HEK293 (cell line): ENCODE results near the gene IFI6.

Experiments used
- CTCF ChIA-PET: fragments of 350-600 bp; formaldehyde crosslinking; extraction: SDS; loops from one replicate; lab custom pipeline; 2021; ENCODE audit warnings: antibody characterized with exemption; lab: Yijun Ruan, JAX
- POLR2A ChIA-PET: fragments of 300-600 bp; formaldehyde crosslinking; extraction: SDS; loops from one replicate; lab custom pipeline; 2020; ENCODE audit warnings: antibody characterized with exemption, inconsistent platforms; lab: Yijun Ruan, JAX
- H3K27ac ChIP-seq: fragments of 200-500 bp; sonication (Bioruptor generic); 2 replicates; pipeline ENCODE4 v1.5.1; 2014; ENCODE audit warnings: low read depth, low read length, control low read depth, inconsistent platforms; ENCODE audit errors: extremely low read depth
- H3K36me3 ChIP-seq, 2 experiments: fragments of 200-500 bp in 1 of 2; sonication (Bioruptor generic) in 1 of 2; 1 replicate in 1 of 2; 2 replicates in 1 of 2; pipeline ENCODE4 v1.5.1; 2014 to 2017; ENCODE audit warnings: inconsistent platforms in 2 of 2, low read length in 2 of 2; ENCODE audit not compliant: control insufficient read depth in 2 of 2, insufficient read depth in 1 of 2
- H3K4me1 ChIP-seq: fragments of 200-500 bp; sonication (Bioruptor generic); 2 replicates; pipeline ENCODE4 v1.5.1; 2014; ENCODE audit warnings: mild to moderate bottlenecking, low read length, inconsistent platforms; ENCODE audit not compliant: control insufficient read depth, insufficient read depth
- H3K4me3 ChIP-seq: 2 replicates; pipeline ENCODE4 v1.5.1; 2011; ENCODE audit warnings: low read depth, mild to moderate bottlenecking, control low read depth, low read length, moderate library complexity
- H3K9me3 ChIP-seq: fragments of 200-500 bp; sonication (Bioruptor generic); 2 replicates; pipeline ENCODE4 v1.5.1; 2014; ENCODE audit warnings: low read depth, low read length, inconsistent platforms; ENCODE audit not compliant: control insufficient read depth, insufficient read depth
- EGR2 ChIP-seq: fragments of 450-650 bp; formaldehyde crosslinking; IDR thresholded peaks from 2 replicates; pipeline ENCODE4 v1.5.1; 2016; ENCODE audit warnings: low read depth, missing biosample characterization, missing genetic modification characterization
- GFI1B ChIP-seq: fragments of 450-650 bp; formaldehyde crosslinking; IDR thresholded peaks from 2 replicates; pipeline ENCODE4 v1.5.1; 2016; ENCODE audit warnings: missing biosample characterization, missing genetic modification characterization
- SP2 ChIP-seq: fragments of 450-650 bp; formaldehyde crosslinking; IDR thresholded peaks from 2 replicates; pipeline ENCODE4 v1.5.1; 2016; ENCODE audit warnings: missing biosample characterization, missing genetic modification characterization
- SP7 ChIP-seq: fragments of 450-650 bp; formaldehyde crosslinking; IDR thresholded peaks from 2 replicates; pipeline ENCODE4 v1.5.1; 2016; ENCODE audit warnings: missing biosample characterization, missing genetic modification characterization
- ZBTB17 ChIP-seq: fragments of 450-650 bp; formaldehyde crosslinking; IDR thresholded peaks from 2 replicates; pipeline ENCODE4 v1.5.1; 2016; ENCODE audit warnings: missing biosample characterization, missing genetic modification characterization
- ZFHX2 ChIP-seq: fragments of 450-650 bp; formaldehyde crosslinking; conservative IDR thresholded peaks from 2 replicates; pipeline ENCODE4 v1.5.1; 2016; ENCODE audit warnings: missing biosample characterization, missing genetic modification characterization
- ZIC2 ChIP-seq: fragments of 450-650 bp; formaldehyde crosslinking; IDR thresholded peaks from 2 replicates; pipeline ENCODE4 v1.5.1; 2016; ENCODE audit warnings: missing biosample characterization, missing genetic modification characterization
- ZNF114 ChIP-seq: fragments of 450-650 bp; formaldehyde crosslinking; IDR thresholded peaks from 2 replicates; pipeline ENCODE4 v1.5.0; 2017; ENCODE audit warnings: missing biosample characterization, missing genetic modification characterization
- ZNF138 ChIP-seq: fragments of 450-650 bp; formaldehyde crosslinking; IDR thresholded peaks from 2 replicates; pipeline ENCODE4 v1.5.1; 2016; ENCODE audit warnings: missing biosample characterization, missing genetic modification characterization, borderline replicate concordance
- ZNF157 ChIP-seq: fragments of 450-650 bp; formaldehyde crosslinking; IDR thresholded peaks from 2 replicates; pipeline ENCODE4 v1.5.1; 2016; ENCODE audit warnings: missing biosample characterization, missing genetic modification characterization
- ZNF24 ChIP-seq: fragments of 450-650 bp; formaldehyde crosslinking; IDR thresholded peaks from 2 replicates; pipeline ENCODE4 v1.5.1; 2016; ENCODE audit warnings: missing biosample characterization, missing genetic modification characterization
- ZNF274 ChIP-seq, 2 experiments: fragments of 200-500 bp in 1 of 2; fragments of 450-650 bp in 1 of 2; sonication (Bioruptor generic) in 1 of 2; formaldehyde crosslinking in 1 of 2; IDR thresholded peaks; 2 replicates each; pipeline versions ENCODE4 v1.5.1 to v1.6.1; 2014 to 2016; ENCODE audit warnings: borderline replicate concordance in 1 of 2, inconsistent platforms in 1 of 2, low read length in 1 of 2, missing biosample characterization in 1 of 2, missing genetic modification characterization in 1 of 2
- ZNF341 ChIP-seq: fragments of 450-650 bp; formaldehyde crosslinking; IDR thresholded peaks from 2 replicates; pipeline ENCODE4; 2016; ENCODE audit warnings: low read depth, missing biosample characterization, missing genetic modification characterization
- ZNF549 ChIP-seq: fragments of 450-650 bp; IDR thresholded peaks from 2 replicates; pipeline ENCODE4 v1.5.1; 2018; ENCODE audit warnings: missing biosample characterization, missing genetic modification characterization, mild to moderate bottlenecking, inconsistent platforms, moderate library complexity
- ZNF626 ChIP-seq: fragments of 450-650 bp; sonication (Bioruptor Pico); formaldehyde crosslinking; IDR thresholded peaks from 2 replicates; pipeline ENCODE4 v1.5.1; 2018; ENCODE audit warnings: missing biosample characterization, missing genetic modification characterization, inconsistent platforms
- ZNF664 ChIP-seq: fragments of 450-650 bp; formaldehyde crosslinking; IDR thresholded peaks from 2 replicates; pipeline ENCODE4 v1.5.1; 2016; ENCODE audit warnings: missing biosample characterization, missing genetic modification characterization
- ZNF670 ChIP-seq: fragments of 450-650 bp; formaldehyde crosslinking; IDR thresholded peaks from 2 replicates; pipeline ENCODE4 v1.5.1; 2016; ENCODE audit warnings: missing biosample characterization, missing genetic modification characterization, low read depth
- ZNF785 ChIP-seq: fragments of 450-650 bp; formaldehyde crosslinking; IDR thresholded peaks from 2 replicates; pipeline ENCODE4 v1.5.1; 2016; ENCODE audit warnings: missing biosample characterization, missing genetic modification characterization
- TF ChIP-seq, protein P1 (sequence below): fragments of 450-650 bp; formaldehyde crosslinking; IDR thresholded peaks from 2 replicates; pipeline ENCODE4 v1.5.1; 2016; ENCODE audit warnings: missing biosample characterization, missing genetic modification characterization
- TF ChIP-seq, protein P2 (sequence below): fragments of 450-650 bp; formaldehyde crosslinking; IDR thresholded peaks from 2 replicates; pipeline ENCODE4 v1.5.1; 2016; ENCODE audit warnings: missing biosample characterization, missing genetic modification characterization
- TF ChIP-seq, protein P3 (sequence below): fragments of 450-650 bp; formaldehyde crosslinking; IDR thresholded peaks from 2 replicates; pipeline ENCODE4 v1.5.1; 2016; ENCODE audit warnings: missing biosample characterization, missing genetic modification characterization
- TF ChIP-seq, protein P4 (sequence below): fragments of 450-650 bp; formaldehyde crosslinking; IDR thresholded peaks from 2 replicates; pipeline ENCODE4 v1.5.1; 2016; ENCODE audit warnings: missing biosample characterization, missing genetic modification characterization, low read depth

IFI6 gene

DNA sequence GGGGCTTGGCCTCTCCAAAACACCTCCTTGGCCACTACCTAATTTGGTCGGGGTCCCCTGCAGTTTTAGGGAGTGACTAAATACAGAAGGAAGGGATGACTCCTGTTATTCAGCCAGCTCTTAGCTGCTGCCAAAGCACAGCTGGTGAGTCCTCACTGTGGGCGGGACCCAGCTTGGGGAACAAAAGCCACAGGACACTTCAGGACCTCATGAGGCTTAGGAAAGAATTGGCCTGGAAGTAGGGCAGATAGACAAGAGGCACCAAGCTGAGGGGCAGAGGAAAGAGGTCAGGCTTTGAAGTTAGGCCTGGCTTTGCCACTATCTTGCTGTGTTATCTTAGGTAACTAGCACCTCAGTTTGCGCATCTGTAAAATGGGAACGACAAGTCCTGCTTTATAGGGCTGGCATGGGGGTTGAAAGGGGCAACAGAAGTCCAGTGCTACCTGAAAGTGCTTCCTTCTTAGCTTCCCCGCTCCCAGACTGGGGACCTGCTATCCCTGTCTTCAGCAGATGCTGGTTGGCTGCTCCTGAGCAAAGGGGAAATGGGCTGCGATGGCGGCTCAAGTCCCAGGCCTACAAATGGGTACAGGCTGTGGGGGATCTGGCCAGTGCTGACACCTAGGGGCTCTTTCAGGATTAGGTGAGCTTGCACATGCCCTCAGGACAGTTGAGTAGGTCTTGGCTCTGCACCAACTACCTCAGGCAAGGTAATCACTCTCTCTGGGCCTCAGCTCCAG, 15.7 kb downstream of the IFI6 start:
- no peaks in the 10 kb centered on the region for H3K9me3 ChIP-seq
- TF ChIP-seq, protein P1, sequence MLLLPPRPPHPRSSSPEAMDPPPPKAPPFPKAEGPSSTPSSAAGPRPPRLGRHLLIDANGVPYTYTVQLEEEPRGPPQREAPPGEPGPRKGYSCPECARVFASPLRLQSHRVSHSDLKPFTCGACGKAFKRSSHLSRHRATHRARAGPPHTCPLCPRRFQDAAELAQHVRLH (tag by site-specific recombination), result peak; percentile 79
- TF ChIP-seq ZNF549 (tag by site-specific recombination), result no peak
- peak; percentile 74 for TF ChIP-seq ZIC2 (tag by site-specific recombination)
- TF ChIP-seq ZNF24 (tag by site-specific recombination), result peak; percentile 39; the same call in 1 of the 2 replicates
- TF ChIP-seq, protein P2, sequence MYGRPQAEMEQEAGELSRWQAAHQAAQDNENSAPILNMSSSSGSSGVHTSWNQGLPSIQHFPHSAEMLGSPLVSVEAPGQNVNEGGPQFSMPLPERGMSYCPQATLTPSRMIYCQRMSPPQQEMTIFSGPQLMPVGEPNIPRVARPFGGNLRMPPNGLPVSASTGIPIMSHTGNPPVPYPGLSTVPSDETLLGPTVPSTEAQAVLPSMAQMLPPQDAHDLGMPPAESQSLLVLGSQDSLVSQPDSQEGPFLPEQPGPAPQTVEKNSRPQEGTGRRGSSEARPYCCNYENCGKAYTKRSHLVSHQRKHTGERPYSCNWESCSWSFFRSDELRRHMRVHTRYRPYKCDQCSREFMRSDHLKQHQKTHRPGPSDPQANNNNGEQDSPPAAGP, result 0 out of 2 replicates have a peak, but pooled peaks have one; percentile 47
- TF ChIP-seq ZNF274 (IDR thresholded peaks at IDR 0.05; ENCODE audit: low read length), result no peak
- no peak for TF ChIP-seq ZNF274 (tag by site-specific recombination; IDR thresholded peaks at IDR 0.05; ENCODE audit: borderline replicate concordance)
- 0 out of 2 replicates have a peak, but pooled peaks have one; percentile 20 for TF ChIP-seq ZNF664 (tag by site-specific recombination)
- no peak for TF ChIP-seq SP2
- peak; percentile 43; the same call in 1 of the 2 replicates for TF ChIP-seq SP7 (tag by site-specific recombination)
- TF ChIP-seq ZFHX2 (tag by site-specific recombination), result 0 out of 2 replicates have a peak, but pooled peaks have one; percentile 9
- no peak overlapping the region for H3K27ac ChIP-seq
- ChIA-PET CTCF (interaction anchor here (0.7 to 2.6 kb wide), 4 partner anchors 12 to 689 kb away, joined by 3 to 20 read pairs (median 10); no protein-coding TSS in a partner anchor), POLR2A (interaction anchor here (1.4 kb wide), 1 partner anchor 16 kb away, joined by 3 read pairs; the partner anchor contains the start of gene IFI6)
- no peaks in the 10 kb centered on the region for H3K36me3 ChIP-seq
- no peaks in the 10 kb centered on the region for H3K4me1 ChIP-seq
- H3K4me3 ChIP-seq, result no peak overlapping the region

DNA sequence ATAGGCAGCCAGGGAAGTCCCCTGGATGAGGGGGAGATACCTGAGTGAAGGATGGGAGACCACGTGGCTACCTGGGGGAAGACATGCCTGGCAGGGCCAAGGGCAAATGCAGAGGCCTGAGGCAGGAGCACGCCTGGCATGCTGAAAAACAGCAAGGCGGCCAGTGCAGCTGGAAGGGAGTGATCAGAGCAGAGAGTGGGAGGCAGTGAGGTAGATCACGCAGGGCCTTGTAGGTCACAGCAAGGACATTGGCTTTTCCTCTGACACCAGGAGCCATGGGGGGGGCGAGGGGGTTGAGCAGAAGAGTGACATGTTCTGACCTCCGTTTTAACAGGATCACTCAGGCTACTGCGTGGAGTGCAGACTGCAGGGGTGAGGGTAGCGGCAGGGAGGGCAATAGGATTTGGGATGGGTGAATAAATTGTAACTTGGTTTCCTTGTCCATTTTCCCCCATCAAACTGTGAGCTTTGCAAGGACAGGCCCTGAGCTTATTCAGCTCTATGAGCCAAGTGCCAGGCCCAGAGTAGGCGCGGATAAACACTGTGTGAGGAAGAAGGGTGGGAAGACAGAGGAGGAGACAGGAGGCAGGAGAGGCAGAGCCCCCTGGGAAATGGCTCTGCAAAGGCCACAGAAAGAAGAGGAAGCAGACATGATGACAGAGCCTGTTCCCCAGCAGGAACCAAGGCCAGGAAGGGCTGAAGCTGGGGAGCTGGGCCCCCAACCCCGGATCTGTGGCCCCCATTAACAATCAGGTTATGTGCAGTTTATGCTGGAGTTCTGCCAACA, 16.6 kb downstream of the IFI6 start:
- Histone ChIP-seq H3K27ac (no peak overlapping the region), H3K36me3 (no peaks in the 10 kb centered on the region)
- ChIA-PET POLR2A (interaction anchor here (0.7 to 1.4 kb wide), 2 partner anchors 17 to 51 kb away, joined by 3 to 6 read pairs; partner anchors contain the start of genes AHDC1 and IFI6), CTCF (interaction anchor here (0.5 to 2.6 kb wide), 2 partner anchors 11 to 14 kb away, joined by 3 to 20 read pairs; no protein-coding TSS in a partner anchor)
- peak; percentile 88 for TF ChIP-seq ZBTB17 (tag by site-specific recombination)
- no peak for TF ChIP-seq GFI1B
- TF ChIP-seq, protein P3, sequence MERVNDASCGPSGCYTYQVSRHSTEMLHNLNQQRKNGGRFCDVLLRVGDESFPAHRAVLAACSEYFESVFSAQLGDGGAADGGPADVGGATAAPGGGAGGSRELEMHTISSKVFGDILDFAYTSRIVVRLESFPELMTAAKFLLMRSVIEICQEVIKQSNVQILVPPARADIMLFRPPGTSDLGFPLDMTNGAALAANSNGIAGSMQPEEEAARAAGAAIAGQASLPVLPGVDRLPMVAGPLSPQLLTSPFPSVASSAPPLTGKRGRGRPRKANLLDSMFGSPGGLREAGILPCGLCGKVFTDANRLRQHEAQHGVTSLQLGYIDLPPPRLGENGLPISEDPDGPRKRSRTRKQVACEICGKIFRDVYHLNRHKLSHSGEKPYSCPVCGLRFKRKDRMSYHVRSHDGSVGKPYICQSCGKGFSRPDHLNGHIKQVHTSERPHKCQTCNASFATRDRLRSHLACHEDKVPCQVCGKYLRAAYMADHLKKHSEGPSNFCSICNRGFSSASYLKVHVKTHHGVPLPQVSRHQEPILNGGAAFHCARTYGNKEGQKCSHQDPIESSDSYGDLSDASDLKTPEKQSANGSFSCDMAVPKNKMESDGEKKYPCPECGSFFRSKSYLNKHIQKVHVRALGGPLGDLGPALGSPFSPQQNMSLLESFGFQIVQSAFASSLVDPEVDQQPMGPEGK (tag by site-specific recombination), result 0 out of 2 replicates have a peak, but pooled peaks have one; percentile 24
- peak; percentile 33; the same call in 1 of the 2 replicates for TF ChIP-seq EGR2 (tag by site-specific recombination)
- TF ChIP-seq ZNF670 (tag by site-specific recombination), result no peak
- no peak for TF ChIP-seq ZNF626 (tag by site-specific recombination)
- TF ChIP-seq ZNF114 (tag by site-specific recombination), result no peak
- TF ChIP-seq ZFHX2 (tag by site-specific recombination), result peak; percentile 22; the same call in 1 of the 2 replicates
- TF ChIP-seq ZNF157 (tag by site-specific recombination), result no peak
- TF ChIP-seq, protein P4, sequence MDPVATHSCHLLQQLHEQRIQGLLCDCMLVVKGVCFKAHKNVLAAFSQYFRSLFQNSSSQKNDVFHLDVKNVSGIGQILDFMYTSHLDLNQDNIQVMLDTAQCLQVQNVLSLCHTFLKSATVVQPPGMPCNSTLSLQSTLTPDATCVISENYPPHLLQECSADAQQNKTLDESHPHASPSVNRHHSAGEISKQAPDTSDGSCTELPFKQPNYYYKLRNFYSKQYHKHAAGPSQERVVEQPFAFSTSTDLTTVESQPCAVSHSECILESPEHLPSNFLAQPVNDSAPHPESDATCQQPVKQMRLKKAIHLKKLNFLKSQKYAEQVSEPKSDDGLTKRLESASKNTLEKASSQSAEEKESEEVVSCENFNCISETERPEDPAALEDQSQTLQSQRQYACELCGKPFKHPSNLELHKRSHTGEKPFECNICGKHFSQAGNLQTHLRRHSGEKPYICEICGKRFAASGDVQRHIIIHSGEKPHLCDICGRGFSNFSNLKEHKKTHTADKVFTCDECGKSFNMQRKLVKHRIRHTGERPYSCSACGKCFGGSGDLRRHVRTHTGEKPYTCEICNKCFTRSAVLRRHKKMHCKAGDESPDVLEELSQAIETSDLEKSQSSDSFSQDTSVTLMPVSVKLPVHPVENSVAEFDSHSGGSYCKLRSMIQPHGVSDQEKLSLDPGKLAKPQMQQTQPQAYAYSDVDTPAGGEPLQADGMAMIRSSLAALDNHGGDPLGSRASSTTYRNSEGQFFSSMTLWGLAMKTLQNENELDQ (tag by site-specific recombination), result no peak
- TF ChIP-seq ZNF138, result no peak
- no peak for TF ChIP-seq ZNF341 (tag by site-specific recombination)
- TF ChIP-seq ZNF785 (tag by site-specific recombination), result no peak
- TF ChIP-seq, all 188 proteins: peak for 4
- no peaks in the 10 kb centered on the region for H3K9me3 ChIP-seq
- H3K4me3 ChIP-seq, result no peak overlapping the region
- H3K4me1 ChIP-seq, result peaks cover 3% of the 10 kb centered on the region
